Neural cell (in vitro differentiated cells): ENCODE results near the gene ERCC2.

Experiments used
- EP300 ChIP-seq: fragments of 450-650 bp; conservative IDR thresholded peaks from 2 replicates; pipeline ENCODE4 v1.6.1; 2014; ENCODE audit warnings: antibody characterized with exemption, mild to moderate bottlenecking, moderate library complexity; ENCODE audit not compliant: poor library complexity, severe bottlenecking
- EZH2 ChIP-seq: fragments of 200-600, 300-800 bp; shearing (Covaris generic), sonication (generic); IDR thresholded peaks from 2 replicates; pipeline ENCODE4 v1.6.1; 2014; ENCODE audit warnings: antibody characterized with exemption, low read length, borderline replicate concordance, mild to moderate bottlenecking; ENCODE audit not compliant: insufficient read depth, poor library complexity, severe bottlenecking
- RAD21 ChIP-seq: fragments of 450-650 bp; conservative IDR thresholded peaks from 2 replicates; pipeline ENCODE4 v1.6.1; 2014; ENCODE audit warnings: antibody characterized with exemption, mild to moderate bottlenecking, moderate library complexity
- SMC3 ChIP-seq: fragments of 450-650 bp; conservative IDR thresholded peaks from 2 replicates; pipeline ENCODE4 v1.6.1; 2014; ENCODE audit warnings: antibody characterized with exemption, mild to moderate bottlenecking, moderate library complexity; ENCODE audit not compliant: poor library complexity
- TF ChIP-seq, protein P1 (sequence below): fragments of 450-650 bp; IDR thresholded peaks from 2 replicates; pipeline ENCODE4 v1.5.1; 2014; ENCODE audit warnings: antibody characterized with exemption, mild to moderate bottlenecking, moderate library complexity; ENCODE audit not compliant: poor library complexity, severe bottlenecking
- TF ChIP-seq, protein P2 (sequence below): IDR thresholded peaks from 2 replicates; pipeline ENCODE4 v1.6.1; 2012; ENCODE audit warnings: borderline replicate concordance

DNA sequence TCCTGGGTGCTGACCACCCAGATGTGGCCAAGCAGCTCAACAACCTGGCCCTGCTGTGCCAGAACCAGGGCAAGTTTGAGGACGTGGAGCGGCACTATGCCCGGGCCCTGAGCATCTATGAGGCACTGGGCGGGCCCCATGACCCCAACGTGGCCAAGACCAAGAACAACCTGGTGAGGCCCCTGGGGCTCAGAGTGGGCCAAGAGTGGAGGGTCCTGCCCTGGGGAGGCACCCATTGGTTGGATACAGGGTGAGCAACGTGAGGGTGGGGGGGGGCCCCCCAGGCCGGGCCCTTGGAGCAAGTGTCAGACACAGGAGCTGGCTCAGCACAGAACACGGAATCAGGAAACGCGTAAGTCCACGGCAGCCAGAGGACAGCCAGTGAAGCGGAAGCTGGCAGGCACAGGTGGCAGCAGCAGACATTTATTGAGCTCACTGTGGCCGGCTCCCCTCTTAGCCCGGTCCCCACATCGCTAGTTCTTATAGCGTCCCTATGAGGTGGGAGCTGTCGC lies 20.9 kb downstream of the ERCC2 start:
- TF ChIP-seq, protein P1, sequence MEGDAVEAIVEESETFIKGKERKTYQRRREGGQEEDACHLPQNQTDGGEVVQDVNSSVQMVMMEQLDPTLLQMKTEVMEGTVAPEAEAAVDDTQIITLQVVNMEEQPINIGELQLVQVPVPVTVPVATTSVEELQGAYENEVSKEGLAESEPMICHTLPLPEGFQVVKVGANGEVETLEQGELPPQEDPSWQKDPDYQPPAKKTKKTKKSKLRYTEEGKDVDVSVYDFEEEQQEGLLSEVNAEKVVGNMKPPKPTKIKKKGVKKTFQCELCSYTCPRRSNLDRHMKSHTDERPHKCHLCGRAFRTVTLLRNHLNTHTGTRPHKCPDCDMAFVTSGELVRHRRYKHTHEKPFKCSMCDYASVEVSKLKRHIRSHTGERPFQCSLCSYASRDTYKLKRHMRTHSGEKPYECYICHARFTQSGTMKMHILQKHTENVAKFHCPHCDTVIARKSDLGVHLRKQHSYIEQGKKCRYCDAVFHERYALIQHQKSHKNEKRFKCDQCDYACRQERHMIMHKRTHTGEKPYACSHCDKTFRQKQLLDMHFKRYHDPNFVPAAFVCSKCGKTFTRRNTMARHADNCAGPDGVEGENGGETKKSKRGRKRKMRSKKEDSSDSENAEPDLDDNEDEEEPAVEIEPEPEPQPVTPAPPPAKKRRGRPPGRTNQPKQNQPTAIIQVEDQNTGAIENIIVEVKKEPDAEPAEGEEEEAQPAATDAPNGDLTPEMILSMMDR: no peak
- TF ChIP-seq EZH2 (no peak), EP300 (no peak), RAD21 (no peak), SMC3 (no peak)
- TF ChIP-seq, protein P2, sequence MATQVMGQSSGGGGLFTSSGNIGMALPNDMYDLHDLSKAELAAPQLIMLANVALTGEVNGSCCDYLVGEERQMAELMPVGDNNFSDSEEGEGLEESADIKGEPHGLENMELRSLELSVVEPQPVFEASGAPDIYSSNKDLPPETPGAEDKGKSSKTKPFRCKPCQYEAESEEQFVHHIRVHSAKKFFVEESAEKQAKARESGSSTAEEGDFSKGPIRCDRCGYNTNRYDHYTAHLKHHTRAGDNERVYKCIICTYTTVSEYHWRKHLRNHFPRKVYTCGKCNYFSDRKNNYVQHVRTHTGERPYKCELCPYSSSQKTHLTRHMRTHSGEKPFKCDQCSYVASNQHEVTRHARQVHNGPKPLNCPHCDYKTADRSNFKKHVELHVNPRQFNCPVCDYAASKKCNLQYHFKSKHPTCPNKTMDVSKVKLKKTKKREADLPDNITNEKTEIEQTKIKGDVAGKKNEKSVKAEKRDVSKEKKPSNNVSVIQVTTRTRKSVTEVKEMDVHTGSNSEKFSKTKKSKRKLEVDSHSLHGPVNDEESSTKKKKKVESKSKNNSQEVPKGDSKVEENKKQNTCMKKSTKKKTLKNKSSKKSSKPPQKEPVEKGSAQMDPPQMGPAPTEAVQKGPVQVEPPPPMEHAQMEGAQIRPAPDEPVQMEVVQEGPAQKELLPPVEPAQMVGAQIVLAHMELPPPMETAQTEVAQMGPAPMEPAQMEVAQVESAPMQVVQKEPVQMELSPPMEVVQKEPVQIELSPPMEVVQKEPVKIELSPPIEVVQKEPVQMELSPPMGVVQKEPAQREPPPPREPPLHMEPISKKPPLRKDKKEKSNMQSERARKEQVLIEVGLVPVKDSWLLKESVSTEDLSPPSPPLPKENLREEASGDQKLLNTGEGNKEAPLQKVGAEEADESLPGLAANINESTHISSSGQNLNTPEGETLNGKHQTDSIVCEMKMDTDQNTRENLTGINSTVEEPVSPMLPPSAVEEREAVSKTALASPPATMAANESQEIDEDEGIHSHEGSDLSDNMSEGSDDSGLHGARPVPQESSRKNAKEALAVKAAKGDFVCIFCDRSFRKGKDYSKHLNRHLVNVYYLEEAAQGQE: no peak
